Fibroblast of skin of left biceps (primary cell): ENCODE measurements around the gene DOCK9.

ENCODE experiments used
- DNase-seq, 2 experiments: peaks; one replicate each; pipeline ENCODE4 v3.0.0-alpha.2; 2013; ENCODE audit warnings: low read depth in 2 of 2

Gene DOCK9

DNA sequence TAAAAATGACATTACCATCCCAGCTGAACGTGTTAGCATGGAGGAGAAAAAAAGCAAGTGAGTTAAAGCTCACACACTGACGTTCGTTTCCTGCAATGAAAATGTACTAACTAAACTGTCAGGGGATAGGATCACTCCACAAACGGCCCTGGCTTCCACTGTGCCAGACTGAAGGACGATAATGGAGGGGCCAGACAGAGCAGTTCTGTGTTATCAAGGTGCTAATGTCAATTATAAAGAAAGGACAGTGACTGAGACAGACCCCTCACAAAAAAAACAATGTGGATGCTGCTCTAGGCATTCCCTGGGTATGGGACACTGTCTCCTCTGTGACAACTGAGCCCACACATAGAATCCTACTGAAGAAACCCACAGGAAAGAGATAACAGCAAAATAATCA is 181.7 kb downstream of the DOCK9 start:
- no peak for DNase-seq

GRCh38 chr13:98795220-98795619 is 182.6 kb downstream of the DOCK9 start:
- no peak for DNase-seq

GRCh38 chr13:98794498-98794897 is 183.4 kb downstream of the DOCK9 start:
- no peak for DNase-seq

- no peak for DNase-seq
Measured at GRCh38 chr13:98792785-98793495, 184.9 kb downstream of the DOCK9 start.

DNA sequence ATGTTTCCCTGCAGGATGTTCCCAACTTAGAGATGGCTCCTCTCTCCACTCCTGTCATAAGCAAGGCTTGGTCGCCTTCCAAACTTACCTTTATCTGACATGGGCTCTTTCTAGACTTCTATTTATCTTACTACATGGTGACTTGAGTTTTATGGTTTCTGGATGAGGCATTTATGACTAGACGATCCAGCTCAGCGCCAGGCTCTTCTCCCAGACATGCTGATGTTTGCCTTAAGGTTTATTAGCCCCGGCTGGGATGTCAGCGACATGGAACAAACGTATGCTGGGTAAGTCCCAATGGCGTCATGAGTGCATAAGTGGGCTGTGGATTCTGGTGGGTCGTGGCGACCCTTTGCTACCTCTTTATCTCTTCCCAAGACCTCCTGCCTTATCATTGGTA is 185.5 kb downstream of the DOCK9 start:
- no peak for DNase-seq

DNA sequence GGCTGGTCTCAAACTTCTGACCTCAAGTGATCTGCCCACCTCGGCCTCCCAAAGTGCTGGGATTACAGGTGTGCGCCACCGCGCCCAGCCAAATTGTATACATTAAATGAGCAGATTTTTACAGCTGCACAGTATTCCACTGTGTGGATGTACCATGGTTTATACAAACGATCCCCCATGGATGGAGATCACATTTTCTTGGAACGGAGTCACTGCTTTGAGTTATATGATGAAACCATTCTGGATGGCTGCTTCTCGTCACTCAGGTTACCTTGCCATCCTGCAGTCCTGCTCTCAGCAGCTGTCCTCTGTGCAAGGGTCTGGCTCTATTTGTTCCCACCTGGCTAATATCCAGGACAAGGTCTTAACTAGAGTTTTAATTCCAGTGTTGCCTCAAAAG is 186.3 kb downstream of the DOCK9 start:
- no peak for DNase-seq

DNA sequence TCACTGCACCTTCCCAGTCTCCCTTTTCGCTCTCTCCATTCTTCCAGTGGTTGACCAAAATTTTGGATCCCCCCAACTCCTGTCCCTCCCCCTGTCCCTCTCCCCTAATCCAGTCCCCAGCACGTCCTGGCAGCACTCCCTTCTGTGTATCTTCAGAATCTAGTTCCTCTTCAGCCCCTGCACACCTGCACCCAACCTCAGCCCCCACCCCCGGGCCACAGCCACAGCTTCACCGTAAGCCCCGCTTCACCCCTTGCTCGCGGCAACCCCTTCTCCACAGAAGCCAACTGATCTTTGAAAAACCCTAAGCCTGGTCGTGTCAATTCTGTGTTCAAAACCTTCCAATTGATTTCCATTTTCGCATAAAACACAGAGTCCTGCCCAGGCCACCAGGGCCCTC is 189.9 kb downstream of the DOCK9 start:
- no peak for DNase-seq

- DNase-seq = no peak
Measured at GRCh38 chr13:98787173-98787572, 190.7 kb downstream of the DOCK9 start.

GRCh38 chr13:98786023-98786422 is 191.8 kb downstream of the DOCK9 start:
- no peak for DNase-seq

DNA sequence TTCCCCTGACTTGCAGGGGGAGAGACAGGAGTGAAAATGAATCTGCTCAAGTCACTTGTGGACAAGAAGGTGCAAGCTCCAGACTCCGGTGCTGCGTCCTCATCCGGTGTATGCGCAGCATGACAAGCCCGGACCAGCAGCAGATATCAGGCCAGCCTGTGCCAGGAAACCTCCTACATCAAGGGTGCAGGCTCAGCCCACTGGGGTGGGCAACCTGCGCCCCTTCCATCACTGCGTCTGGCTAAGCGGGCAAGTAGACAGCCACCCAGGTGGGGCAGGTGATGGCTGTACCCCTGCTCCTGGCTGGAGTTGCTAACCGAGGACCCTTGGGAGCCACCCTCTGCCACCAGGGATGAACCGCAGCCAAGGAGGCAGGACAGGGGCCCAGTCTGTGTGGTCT is 192.5 kb downstream of the DOCK9 start:
- DNase-seq = no peak

GRCh38 chr13:98784666-98785065 is 193.2 kb downstream of the DOCK9 start:
- no peak for DNase-seq

GRCh38 chr13:98783856-98784478 is 193.9 kb downstream of the DOCK9 start:
- DNase-seq = no peak

- no peak for DNase-seq
Measured at GRCh38 chr13:98782654-98783053, 195.2 kb downstream of the DOCK9 start.

GRCh38 chr13:98781905-98782304 is 196.0 kb downstream of the DOCK9 start:
- no peak for DNase-seq

- no peak for DNase-seq
Measured at GRCh38 chr13:98781470-98781869, 196.4 kb downstream of the DOCK9 start.

DNA sequence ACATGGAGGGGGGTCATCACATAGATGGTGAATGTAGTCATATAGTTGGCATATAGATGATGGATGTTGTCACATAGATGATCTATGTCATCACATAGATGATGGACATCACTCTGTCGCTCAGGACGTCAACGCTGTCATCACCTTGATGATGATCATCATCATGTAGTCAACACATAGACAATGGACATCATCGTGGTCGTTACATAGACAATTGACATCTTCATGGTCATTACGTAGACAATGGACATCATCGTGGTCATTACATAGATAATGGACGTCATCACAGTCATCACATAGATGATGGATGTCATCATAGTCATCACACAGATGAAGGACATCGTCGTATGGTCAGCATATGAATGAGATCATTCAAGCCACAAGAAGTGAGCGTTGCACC is 196.8 kb downstream of the DOCK9 start:
- DNase-seq = no peak

- no peak for DNase-seq
Measured at GRCh38 chr13:98780451-98780850, 197.4 kb downstream of the DOCK9 start.

- no peak for DNase-seq
Measured at GRCh38 chr13:98779695-98780094, 198.2 kb downstream of the DOCK9 start.

GRCh38 chr13:98778749-98779148 is 199.1 kb downstream of the DOCK9 start:
- DNase-seq = no peak

DNA sequence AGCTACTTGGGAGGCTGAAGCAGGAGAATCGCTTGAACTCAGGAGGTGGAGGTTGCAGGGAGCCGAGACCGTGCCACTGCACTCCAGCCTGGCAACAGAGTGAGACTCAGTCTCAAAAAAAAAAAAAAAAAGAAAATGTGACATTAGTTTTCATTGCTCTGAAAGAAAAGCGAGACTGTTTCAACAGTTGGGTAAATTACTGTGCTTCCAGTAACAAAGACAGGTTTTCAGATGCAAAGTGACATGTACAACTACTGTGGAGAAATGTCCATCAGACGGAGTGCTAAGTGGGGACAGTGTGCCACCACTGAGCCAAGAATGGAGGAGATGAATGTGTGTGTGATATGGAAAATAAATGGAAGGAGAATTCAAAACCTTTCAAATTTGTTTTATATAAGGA is 201.2 kb downstream of the DOCK9 start:
- DNase-seq = no peak

DNA sequence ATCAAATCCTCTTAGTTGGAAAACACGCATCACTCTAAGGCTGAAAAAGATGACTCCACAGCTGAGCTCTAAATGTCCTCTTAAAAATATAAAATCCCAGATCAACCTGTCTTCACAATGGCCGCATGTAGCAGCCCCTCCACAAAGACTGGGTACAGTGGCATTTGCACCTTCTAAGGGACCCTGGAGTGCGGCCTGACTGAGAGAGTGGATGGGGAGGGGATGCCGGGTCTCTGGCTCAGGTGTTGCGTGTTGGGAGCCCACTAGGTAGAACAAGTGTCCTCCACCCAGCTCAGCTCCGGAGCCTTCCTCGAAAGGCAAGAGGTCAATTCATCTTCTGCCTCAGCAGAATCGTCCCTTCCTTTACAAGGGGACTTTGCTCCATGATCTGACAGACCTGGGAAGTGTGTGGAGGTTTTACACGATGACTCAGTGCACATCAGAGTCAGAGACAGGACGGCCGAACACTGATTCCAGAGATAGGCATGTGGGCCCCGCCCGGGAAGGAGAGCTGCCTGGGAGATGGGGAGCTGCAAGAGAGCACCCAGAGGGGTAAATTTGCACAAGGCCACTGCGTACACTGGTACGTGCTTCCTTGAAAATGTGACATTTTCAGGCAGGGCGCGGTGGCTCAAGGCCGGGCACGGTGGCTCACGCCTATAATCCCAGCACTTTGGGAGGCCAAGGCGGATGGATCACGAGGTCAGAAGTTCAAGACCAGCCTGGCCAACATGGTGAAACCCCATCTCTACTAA is 201.8 kb downstream of the DOCK9 start:
- DNase-seq = no peak

GRCh38 chr13:98775386-98775785 is 202.5 kb downstream of the DOCK9 start:
- DNase-seq = no peak

DNA sequence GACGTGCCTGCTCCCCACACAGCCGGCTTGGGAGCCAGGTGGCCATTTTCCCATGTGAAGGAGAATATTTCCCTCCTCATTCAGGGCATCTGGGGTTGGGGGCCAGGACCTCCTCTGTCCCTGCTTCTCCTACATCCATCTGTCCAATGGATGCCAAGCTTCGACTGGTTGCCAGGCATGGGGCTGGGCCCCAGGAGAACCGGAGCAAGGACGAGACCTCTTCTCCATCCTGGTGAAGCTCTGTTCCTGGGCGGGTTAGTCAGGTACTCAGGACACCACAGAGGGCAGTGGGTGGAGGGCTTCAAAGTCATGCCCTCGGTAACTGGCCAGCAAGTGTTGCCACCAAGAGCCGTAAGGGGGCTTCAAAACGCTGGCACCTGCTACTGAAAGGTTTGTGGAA is 203.1 kb downstream of the DOCK9 start:
- no peak for DNase-seq
